HG03060 (cell line): ENCODE results near the gene KHNYN.
A peak's percentile ranks its signal among the peaks of the same experiment; 100 is the strongest.
"Not testable (repeated sequence)": the region's sequence is repeated elsewhere in the genome, so short reads cannot be mapped to it uniquely, and the experiment has no call there.

Experiments
- ATAC-seq: cut with Tn5 transposase; IDR thresholded peaks from one replicate; pipeline ENCODE4 v1.9.1; 2021; ENCODE audit warnings: low read depth, moderate number of reproducible peaks; ENCODE audit not compliant: unreplicated experiment

Gene KHNYN

DNA sequence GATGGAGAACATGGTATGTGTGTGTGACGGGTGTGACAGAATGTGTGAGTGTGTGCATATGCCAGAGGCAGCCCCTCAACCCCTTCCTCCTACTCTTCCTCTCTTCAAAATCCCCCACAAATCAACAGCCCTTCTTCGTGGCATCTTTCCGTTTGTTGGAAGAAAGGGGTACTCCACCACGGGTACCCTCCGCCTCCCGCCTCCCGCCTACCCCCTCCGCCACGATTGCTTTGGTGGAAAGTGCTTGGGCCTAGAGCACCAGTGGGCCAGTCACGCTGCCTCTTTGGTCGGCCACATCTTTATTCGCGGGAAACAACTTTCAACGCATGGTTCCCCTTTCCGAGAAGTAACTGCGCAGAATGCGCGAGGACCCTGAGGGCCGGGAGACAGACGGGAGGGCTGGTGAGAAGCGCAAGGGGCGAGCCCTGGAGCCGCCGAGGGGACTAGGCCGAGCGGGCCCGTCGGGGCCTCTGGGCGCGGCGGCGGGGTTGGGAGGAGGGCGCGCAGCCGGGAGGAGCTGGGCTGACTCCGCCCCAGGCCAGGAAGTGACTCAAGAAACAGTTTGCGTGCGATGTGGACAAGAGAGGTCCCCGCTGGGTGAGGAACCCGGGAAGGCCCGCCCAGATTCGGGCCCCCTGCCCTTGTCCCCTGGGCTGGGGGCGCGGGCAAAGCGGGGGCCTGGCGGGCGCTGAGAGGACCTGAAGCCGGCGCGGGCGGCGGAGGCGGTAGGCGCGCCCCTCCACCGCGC lies at the start of gene KHNYN, which contains the start of gene CBLN3:
KHNYN (plus strand) TSS at position 560 of the 748 bp plus-strand sequence. CDS start 777 bp downstream, outside the sequence.
CBLN3 (minus strand) TSS at position 274 of the 748 bp plus-strand sequence. CDS start 614 bp downstream, outside the sequence.
- ATAC-seq = peak; percentile 63

DNA sequence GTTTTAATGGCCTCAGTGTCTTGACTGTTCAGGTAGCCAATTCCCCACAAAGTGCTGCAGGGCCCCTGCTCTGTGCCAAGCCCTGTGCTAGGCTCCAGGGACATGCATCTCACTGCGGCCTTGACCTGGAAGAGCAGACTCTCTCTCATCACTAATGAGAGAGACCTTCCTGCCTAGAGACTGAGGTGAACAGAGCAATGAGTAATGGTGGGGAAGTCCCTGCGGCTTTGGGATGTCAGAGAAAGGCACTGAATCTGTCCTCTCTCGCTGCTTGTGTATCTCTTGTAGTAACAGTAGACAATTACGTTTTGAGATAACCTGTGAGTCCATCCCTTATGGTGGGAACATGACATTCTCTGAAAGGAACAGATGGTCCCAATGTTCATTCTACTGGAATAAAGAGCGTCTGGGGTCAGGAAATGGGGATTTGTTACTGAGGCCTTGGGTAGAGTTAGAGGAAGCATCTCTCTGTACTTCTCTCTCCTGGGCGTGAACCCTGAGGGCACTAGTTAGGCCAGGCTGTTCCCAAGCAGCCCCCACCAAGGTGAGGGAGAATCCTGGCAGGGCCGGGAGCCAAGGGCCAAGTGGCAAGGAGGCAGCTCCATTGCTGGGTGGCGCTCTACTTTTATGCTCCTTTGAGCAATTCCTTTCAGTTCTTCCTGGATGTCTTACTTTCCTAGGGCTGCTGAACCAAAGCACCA lies 48.2 kb upstream of the KHNYN start:
- no peak for ATAC-seq

DNA sequence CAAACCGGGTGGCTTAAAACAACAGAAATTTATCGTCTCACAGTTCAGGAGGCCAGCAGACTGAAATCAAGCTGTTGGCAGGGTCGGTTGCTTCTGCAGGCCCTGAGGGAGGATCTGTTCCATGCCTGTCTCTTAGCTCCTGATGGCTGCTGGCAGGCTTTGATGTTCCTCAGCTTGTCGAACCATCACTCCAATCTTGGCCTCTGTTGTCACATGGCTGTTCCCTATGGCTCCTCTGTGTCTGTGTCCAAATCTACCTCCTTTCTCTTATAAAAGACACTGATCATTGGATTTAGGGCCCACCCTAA lies 47.7 kb upstream of the KHNYN start:
- ATAC-seq = no peak

DNA sequence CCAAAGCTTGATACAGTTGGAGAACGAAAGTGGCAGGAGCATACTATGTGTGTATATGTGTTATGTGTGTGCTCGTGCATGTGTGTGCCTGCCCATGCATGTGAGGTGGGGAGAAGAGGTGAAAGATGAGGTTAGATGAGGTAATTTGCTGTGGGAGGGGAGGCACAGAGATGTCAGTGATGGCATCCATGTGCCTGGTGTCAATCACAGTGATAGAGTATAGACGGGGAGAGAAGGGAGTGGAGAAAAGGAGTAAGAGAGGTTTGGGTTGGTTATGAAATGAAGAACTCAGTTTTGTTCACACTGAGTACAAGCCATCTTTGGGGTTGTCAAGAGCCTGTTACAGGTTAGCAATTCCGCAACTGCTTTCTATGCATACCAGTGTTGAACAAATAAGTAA lies 45.6 kb upstream of the KHNYN start:
- no peak for ATAC-seq

DNA sequence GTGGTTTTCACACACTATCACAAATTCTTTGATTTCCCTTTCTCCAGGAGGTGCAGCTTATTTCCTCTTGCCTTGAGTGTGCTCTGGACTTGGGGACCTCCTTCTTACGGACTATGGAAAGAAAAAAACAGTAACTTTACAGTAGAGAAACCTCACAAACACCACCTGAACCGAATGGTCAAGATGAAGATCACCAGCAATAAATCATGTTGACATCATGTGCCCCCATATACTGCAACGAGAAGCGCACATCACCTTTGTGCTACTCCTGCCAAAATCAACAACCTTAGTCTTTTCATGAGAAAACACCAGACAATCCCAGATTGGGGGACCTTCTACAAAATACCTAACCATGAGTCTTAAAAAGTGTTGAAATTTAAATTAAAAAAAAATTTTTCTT lies 44.2 kb upstream of the KHNYN start:
- ATAC-seq = no peak

DNA sequence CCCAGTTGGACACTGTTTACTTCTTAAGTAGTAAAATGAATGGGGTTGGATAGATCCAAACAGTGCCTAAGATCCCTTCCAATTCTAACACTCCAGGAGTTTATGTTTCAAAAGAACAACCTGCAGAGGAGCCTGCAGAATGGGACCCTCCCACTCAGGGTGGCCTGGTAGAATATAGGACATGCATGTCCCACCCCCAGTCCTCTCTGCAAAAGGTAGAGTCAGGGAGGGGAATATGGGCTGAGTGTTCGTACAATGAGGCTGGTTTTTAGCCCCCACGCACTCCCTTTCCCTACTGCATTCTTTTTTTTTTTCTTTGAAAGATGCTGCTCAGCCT lies 42.8 kb upstream of the KHNYN start:
- ATAC-seq = no peak

DNA sequence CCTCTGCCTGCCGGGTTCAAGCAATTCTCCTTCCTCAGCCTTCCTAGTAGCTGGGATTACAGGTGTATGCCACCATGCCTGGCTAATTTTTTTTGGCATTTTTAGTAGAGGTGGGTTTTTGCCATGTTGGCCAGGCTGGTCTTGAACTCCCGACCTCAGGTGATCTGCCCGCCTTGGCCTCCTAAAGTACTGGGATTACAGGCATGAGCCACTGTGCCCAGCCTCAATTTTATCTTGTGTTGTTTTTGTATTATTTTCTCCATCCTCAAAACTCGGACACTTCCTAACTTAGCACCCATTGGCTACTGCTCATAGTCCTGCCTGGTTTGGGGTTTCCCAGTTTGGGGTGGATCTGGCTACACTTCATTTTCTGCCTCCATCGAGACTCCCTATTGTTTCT lies 42.2 kb upstream of the KHNYN start:
- ATAC-seq = not testable (repeated sequence)

DNA sequence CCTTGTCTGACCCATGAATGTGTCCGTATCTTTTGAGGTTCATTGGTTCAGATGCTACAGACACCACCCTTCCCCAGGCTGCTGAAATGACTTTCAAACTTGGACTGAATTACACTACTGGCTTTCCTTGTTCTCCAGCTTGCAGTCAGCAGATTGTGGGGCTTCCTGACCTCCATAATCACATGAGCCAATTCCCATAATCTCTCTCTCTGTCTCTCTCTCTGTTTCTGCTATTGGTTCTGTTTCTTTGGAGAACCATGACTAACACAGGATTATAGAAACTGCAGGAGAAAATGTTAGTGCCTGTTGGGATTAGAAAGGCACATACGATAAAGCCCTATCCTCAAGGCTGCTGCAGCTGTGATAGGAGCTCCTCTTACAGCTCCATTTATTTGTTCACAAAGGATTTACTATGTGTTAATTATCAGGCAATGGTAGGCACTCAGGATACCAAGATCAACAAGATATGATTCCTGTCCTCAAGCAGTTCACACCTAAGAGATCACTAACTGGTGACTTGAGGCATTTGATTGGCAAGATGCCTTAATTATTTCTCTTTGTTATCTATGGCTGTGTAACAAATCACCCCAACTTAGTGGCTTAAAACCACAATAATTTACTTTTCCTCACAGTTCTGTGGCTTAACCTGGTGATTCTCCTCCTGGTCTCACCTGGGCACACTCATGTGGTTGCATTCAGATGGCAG lies 41.1 kb upstream of the KHNYN start:
- ATAC-seq = no peak

DNA sequence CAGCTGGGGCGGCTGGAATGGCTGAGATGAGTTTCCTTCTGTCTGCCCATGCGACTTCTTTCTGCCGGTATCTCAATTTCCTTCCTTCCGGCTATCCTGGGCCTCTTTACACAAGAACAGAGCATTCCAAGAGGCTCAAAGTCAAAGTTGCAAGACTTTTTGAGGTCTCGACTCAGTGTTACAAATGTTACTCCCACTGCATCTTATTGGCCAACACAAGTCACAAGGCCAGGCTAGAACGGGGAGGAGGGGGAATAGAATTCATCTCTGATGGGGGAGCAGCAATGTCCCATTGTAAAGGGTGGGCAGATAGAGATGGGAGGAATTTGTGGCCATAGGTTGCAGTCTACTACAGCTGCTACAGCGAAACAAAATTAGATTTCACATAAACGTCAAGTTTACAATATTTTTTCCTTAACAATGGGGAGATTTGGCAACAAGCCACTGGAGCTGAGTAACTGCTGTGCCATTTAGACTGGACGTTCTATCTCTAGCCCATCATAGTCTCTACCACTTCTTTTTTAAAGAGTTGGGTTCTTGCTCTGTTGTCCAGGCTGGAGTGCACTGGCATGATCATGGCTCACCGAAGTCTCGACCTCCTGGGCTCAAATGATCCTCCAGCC lies 40.4 kb upstream of the KHNYN start:
- ATAC-seq = no peak

DNA sequence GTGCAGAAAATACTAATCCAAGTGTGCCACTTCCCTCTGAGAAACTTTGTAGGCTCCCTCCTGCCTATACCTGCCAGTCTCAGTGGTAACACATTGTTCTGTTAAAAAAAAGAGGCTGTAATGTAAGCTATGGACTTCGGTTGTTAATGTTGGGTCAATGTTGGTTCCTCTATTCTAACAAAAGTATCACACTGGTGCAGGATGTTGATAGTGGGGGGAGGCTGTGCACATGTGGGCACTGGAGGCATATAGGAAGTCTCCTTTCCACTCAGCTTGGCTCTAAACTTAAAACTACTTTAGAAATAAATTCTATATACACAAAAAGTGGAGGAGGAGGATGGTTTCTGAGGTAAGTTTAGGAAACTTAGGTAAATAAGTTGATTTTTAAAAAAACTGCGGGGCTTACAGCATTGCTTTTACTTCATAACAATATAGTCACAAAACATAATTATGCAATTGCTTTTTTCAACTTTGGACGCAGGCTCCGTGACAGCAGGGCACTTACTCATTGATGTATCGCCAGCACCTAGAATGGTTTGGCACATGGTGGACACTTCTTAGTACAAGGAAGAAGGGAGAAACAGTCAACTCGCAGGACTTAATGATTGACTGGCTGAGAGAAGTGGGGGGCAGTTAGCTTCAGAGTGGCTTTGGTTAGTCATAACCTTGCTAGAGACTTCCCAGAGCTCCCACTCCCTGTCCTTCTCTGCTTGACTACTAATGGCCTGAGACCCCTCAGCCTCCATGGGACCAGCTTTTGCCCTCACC lies 38.9 kb upstream of the KHNYN start:
- no peak for ATAC-seq

DNA sequence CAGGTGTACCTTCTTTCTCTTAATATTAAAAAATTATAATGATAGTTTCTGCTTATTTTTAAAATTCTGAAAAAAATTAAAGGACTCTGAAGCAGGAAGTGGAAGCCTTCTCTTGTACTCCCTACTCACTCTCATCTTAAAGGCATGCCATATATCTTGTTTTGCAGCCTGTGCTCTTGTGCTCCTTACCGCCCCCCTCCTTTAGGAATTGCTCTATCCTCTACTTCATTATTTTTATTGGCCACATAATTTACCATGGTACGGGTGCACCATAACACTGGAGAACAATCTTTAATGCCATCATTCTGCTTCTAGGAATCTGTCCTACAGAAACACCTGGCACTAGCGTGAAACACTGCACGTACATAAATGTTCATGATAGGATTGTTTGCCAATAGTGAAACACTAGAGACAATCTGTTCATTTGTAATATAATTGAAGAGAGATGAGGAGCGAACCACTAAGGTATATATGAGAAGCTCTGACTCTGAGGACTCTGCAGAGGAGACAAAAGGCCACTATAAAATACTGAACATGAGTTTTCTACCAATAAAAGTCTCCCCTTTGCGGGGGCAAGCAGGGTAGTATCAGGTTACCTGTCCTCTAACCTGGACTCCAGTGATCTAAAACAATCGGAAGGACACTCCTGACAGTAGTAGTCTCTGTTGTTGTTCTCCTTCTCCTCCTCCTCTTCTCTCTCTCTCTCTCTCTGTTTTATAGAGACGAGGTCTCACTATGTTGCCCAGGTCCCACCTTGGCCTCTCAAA lies 37.2 kb upstream of the KHNYN start:
- ATAC-seq = no peak

DNA sequence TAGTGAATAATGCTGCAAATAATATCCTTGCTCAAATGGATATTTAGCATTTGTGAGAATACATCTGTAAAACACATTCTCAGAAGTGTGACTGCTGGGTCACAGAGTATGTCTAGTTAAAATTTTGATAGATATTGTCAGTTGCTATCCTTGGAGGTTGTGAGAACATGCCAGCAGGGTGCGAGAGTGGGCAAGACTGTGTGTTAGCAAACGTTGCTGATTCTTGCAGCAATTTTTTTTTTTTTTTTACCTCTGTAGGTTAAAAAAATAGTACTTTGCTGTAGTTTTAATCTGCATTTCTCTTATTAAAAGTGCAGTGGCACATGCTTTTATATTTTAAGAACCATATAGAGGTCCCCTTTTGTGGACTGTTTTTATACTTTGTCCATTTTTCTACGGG lies 35.5 kb upstream of the KHNYN start:
- no peak for ATAC-seq

DNA sequence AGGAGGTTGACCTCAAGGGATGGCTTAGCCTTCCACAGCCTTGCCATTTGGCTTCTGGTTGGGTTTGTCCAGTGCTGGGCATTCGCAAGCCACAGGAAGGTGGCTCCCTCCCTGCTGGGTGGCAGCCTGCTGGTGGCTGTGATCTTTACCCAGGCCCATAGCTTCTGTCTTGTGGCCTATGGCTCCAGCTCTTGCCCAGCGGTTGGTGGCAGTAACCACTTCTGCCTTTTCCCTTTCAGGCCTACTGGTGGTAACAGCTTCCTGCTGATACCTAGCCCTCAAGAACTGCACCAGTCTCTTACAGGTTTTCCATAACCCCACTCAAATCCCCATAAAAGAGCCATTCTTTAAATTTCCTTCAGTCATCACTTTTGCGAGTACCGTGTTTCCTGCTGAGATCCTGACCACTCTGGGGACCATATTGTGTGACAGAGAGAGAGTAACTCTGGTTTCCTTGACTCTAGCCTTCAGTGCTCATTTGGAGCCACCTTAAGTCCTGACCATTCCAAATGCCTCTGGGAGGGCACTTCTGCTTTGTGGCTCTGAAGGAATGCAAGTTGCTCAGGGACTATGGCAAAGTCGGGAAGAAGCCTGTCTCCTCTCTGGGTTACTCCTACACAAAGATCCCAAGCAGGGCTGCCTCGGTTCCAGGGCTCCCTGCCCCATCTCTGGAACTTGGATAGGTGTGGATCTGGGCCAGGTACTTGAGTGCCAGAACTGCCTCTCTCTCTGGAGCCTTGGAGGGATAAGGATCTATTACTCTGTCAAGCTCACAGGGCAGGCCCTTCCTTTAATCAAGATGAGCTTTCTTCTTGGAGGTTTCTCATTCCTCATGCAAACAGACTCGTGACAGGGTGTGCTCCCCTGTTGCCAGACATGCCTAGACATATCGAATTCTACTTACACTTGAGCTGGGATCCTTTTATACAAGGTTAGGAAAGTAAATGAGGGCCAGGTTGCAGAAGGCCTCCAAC lies 33.9 kb upstream of the KHNYN start:
- no peak for ATAC-seq

DNA sequence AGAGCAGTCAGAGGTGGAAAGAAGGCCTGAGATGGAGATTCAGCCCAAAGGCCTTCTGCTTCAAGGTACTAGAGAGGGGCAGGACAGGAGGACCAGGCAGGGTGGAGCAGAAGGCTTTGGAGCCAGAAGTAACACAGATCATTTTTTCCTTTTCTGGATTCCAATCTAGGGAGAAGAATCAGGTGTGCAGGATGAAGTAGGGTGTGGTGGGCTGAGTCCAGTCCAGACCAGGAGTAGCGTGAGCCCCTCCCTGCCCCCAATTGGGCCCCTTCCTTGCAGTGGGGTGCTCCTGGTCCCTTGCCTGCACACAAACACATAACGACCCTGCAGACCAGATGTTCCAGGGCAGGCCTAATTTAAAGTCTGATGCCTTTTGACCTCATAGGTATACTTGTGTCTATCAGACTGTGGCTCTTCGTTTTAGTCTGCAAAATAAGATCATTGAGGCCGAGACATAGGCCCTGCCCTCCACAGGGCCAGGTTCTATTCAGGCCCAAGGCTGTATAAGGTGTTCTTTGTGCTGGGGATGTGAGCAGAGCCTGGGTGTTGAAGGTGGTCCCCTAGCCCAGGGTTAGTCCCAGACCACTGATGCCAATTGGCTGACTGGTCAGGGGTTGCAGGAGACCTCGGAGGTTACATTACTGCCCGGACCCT lies 32.0 kb upstream of the KHNYN start:
- ATAC-seq = no peak

DNA sequence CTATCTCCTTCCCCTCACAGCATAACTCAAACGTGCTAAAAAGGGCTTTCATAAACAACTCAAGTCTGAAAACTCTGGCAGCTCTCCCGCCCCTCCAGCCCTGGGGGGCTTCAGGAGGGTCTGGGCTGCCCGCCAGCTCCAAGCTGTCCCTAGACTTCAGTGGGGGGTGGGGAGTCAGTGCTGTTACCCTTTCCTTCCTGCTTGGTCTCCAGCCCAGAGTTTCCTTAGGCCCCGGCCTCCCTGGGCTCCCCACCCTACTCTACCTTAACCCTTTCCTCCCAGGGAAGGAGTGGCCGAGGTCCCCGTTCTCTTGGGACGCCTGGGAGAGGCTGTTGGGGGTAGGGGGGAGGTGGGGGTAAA lies 31.5 kb upstream of the KHNYN start:
- no peak for ATAC-seq

DNA sequence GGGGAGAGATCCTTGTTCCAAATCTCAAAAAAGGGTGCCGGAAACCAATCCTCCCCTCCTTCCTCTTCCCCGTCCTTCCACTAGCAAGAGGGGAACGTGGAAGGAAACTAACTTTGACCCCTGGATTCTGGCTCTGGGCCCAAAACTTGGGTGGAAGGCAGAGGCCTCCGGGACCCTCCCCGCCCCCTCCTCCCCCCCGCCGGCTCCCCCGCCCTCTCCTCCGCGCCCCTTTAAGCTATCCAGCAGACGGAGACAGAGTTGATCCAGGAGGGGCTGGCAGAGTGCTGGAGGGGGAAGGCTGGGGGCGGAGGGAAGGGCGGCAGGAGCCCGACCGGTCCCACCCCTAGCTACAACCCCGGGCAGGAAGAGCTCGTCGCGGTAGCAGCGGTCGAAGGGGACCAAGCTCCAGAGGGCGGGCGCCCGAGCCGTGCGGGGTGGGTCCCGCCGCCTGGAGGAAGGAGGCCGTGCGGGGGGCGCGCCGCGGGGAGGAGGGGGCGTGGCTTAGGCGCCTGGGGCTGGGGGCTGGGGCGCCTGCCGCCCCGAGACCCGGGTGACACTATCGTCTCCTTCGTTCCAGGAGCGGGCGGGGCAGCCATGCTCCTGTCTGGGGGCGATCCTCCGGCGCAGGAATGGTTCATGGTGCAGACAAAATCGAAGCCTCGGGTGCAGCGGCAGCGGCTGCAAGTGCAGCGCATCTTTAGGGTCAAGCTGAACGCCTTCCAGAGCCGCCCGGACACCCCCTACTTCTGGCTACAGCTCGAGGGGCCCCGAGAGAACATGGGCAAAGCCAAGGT lies 30.9 kb upstream of the KHNYN start, which contains the start of gene NYNRIN:
NYNRIN (plus strand) TSS at position 351 of the 794 bp plus-strand sequence; CDS start at position 595, 244 bp downstream.
- no peak for ATAC-seq

DNA sequence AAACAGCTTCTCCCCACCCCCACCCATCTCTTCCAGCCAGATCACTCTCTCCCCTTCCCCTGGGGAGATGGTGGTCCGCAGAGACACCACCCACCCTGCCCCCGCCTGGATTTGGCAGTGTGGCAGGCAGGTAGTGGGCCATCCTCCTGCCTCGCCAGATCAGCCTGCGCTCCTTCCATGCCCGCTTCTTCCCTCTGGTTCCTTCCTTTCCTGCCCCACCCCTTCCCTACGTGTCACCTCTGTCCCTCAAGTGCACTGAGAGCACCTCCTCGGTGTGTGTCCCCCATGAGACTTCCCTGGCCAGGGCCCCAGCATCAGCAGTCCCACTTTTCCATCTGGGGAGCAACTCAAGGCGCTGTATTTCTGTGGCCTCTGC lies 30.3 kb upstream of the KHNYN start:
- ATAC-seq = no peak
